Activated T-cell treated with anti-CD3 and anti-CD28 coated beads, Interleukin-2, amount 50 U/mL, for 72 hours (primary cell): ENCODE data around the gene B3GAT1. TPM values are rescaled to one million over a fixed set of nuclear protein-coding genes. Genes with fewer than 3 reads are reported as not detected.
A peak's percentile ranks its signal among the peaks of the same experiment; 100 is the strongest.
"Not testable (repeated sequence)": the region's sequence is repeated elsewhere in the genome, so short reads cannot be mapped to it uniquely, and the experiment has no call there.

Experiments
- ATAC-seq, 2 donors: fragments of 150-1000 bp; cut with Tn5 transposase; replicated peaks in 1 of 2; 2 replicates each; pipeline ENCODE4 v1.10.0; 2021; ENCODE audit warnings: moderate library complexity in 2 of 2, mild to moderate bottlenecking in 1 of 2
- DNase-seq, 2 donors: peaks; one replicate each; pipeline ENCODE4 v3.0.0; 2021 to 2022; ENCODE audit warnings: mixed read lengths in 1 of 2
- H3K27ac Mint-ChIP-seq: one replicate; pipeline ENCODE4 v1.8.0; 2022; ENCODE audit warnings: mild to moderate bottlenecking, moderate library complexity, mixed read lengths
- H3K27me3 Mint-ChIP-seq: one replicate; pipeline ENCODE4 v1.8.0; 2022; ENCODE audit warnings: low read depth, mixed read lengths
- H3K36me3 Mint-ChIP-seq, 2 donors: one replicate each; pipeline ENCODE4 v1.8.0; 2022; ENCODE audit warnings: mixed read lengths in 2 of 2, mild to moderate bottlenecking in 1 of 2; ENCODE audit not compliant: insufficient read depth in 2 of 2
- H3K4me1 Mint-ChIP-seq: one replicate; pipeline ENCODE4 v1.8.0; 2022; ENCODE audit warnings: low read depth, mixed read lengths
- H3K4me3 Mint-ChIP-seq, 2 donors: one replicate each; pipeline ENCODE4 v1.8.0; 2022; ENCODE audit warnings: mild to moderate bottlenecking in 2 of 2, mixed read lengths in 2 of 2, moderate library complexity in 2 of 2
- H3K9me3 Mint-ChIP-seq, 2 donors: one replicate each; pipeline ENCODE4 v1.8.0; 2022; ENCODE audit warnings: mixed read lengths in 2 of 2
- total RNA-seq, 2 donors: library from RNA; stranded (reverse); gene quantifications; one replicate each; pipeline ENCODE4 v1.2.3, GENCODE V29; 2022

B3GAT1 gene, protein sequence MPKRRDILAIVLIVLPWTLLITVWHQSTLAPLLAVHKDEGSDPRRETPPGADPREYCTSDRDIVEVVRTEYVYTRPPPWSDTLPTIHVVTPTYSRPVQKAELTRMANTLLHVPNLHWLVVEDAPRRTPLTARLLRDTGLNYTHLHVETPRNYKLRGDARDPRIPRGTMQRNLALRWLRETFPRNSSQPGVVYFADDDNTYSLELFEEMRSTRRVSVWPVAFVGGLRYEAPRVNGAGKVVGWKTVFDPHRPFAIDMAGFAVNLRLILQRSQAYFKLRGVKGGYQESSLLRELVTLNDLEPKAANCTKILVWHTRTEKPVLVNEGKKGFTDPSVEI
- total RNA-seq = under 1 TPM; 0.05 to 0.42 TPM

DNA sequence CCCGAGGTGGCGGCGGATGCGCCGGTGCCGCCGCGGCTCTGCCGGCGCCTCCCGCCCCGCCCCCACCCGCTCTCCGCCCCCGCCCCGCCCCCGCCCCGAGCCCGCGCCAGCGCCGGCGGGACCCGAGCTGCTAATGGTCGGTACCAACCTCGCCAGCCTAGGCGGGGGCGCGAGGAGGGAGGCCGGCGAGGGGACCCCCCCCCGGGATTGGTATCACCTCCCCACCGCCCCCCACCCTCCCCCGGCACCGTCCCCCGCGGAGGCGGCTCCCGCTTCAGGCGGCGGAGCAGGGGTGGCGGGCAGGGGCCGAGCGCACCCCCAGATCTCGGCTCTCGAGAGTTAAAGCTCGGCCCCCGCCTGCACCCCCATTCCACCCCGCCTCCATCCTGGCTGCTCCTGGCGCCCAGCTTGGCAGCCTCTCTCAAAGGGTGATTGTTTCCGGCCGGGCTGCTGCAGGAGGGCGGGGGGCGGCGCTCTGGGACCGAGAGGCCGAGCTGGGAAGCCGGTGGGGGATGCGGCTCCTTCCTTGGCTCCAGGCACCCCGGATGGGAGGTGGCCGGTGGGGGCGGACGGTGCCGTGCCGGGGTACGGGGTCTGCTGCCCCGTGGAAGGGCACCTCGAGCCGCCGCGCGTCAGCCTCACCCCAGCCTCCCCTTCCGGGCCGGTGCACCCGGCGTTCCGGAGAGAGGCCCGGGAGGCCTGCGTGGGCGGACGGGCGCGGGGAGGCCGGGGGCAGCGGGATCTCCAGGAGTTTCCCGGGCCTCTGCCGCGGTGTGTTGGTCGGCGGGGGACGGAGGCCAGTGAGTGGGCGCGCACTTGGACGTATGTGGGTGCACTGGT is at the start of gene B3GAT1:
Gene B3GAT1 (minus strand): TSS at position 40 of the 840 bp plus-strand sequence. CDS start 24,583 bp downstream, outside the sequence.
- Mint-ChIP-seq H3K4me3 (peak within 1 kb of the TSS; percentile 65 to 70), H3K4me1 (no peaks in the 10 kb centered on the region), H3K27ac (no peak within 1 kb of the TSS), H3K9me3 (no peaks in the 10 kb centered on the region), H3K27me3 (peaks cover 64% of the 10 kb centered on the region), H3K36me3 (no peaks in the 10 kb centered on the region)
- DNase-seq (peak; percentile 21 to 38), ATAC-seq (peak; percentile 44 to 57)

DNA sequence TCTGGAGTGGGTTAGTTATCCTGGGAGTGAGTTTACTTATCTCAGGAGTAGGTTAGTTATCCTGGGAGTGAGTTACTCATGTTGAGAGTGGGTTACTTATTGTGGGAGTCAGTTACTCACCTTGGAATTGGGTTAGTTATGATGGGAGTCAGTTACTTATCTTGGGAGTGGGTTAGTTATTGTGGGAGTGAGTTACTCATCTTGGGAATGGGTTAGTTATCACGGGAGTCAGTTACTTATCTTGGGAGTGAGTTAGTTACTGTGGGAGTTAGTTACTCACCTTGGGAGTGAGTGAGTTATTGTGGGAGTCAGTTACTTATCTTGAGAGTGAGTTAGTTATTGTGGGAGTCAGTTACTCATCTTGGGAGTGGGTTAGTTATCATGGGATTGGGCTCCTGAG is 49.6 kb upstream of the B3GAT1 start:
- Mint-ChIP-seq H3K4me3 (no peak overlapping the region), H3K27me3 (peaks cover 28% of the 10 kb centered on the region), H3K9me3 (peaks cover 7 to 8% of the 10 kb centered on the region in 2 donors), H3K36me3 (peaks cover 3% of the 10 kb centered on the region in 2 donors), H3K4me1 (no peaks in the 10 kb centered on the region), H3K27ac (no peak overlapping the region)
- ATAC-seq (no peak), DNase-seq (no peak)

DNA sequence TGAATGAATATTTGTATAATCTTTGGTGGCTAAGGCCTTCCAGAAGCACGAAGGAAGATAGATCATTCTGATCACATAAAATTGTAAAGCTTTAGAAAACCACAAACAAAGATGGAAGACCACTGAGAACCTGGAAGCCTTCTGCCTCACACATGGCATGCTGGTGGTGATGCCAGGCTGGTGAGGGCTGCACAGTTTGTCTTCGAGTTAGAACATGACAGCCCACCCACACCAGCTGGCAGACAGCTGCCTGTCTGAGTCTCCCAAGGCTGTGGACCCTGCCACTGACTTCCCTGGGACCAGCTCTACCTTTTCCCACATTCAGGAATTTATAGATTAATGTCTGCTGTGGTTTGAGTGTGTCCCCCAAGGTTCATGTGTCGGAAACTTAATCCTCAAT is 48.8 kb upstream of the B3GAT1 start:
- ATAC-seq = no peak
- Mint-ChIP-seq H3K9me3 (peaks cover 7 to 8% of the 10 kb centered on the region in 2 donors), H3K27ac (peak overlapping the region; percentile 12), H3K27me3 (peaks cover 28% of the 10 kb centered on the region), H3K4me3 (no peak overlapping the region), H3K36me3 (peaks cover 3% of the 10 kb centered on the region in 2 donors), H3K4me1 (no peaks in the 10 kb centered on the region)
- no peak for DNase-seq

DNA sequence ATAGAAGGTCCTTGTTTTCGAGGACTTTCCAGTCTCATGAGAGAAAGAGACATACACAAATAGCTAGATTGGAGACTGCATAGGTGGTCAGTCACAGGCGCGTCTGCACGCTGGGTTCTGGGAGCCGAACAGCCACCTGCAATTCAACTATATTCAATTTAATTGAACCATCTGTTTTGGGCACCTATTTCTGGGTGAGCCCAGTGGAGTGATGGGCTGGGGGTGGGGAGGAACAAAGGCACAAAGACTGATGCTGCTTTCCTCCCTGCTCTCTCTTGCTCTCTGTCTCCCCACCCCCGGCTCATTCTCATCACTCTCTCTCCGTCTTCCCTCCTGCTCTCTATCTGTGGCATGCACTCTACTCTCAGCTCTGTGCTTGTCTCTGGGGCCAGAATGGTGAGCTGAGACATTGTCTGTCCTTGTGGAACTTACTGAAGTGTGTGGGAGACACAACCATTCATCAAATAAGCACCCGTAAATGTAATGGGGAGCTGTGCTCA is 48.1 kb upstream of the B3GAT1 start:
- peaks cover 27% of the 10 kb centered on the region for H3K27me3 Mint-ChIP-seq
- DNase-seq (no peak), ATAC-seq (no peak)
- H3K27ac Mint-ChIP-seq = no peak overlapping the region
- H3K36me3 Mint-ChIP-seq = peaks cover 3% of the 10 kb centered on the region in 2 donors
- H3K4me1 Mint-ChIP-seq = no peaks in the 10 kb centered on the region
- no peak overlapping the region for H3K4me3 Mint-ChIP-seq
- H3K9me3 Mint-ChIP-seq = peaks cover 7 to 8% of the 10 kb centered on the region in 2 donors

DNA sequence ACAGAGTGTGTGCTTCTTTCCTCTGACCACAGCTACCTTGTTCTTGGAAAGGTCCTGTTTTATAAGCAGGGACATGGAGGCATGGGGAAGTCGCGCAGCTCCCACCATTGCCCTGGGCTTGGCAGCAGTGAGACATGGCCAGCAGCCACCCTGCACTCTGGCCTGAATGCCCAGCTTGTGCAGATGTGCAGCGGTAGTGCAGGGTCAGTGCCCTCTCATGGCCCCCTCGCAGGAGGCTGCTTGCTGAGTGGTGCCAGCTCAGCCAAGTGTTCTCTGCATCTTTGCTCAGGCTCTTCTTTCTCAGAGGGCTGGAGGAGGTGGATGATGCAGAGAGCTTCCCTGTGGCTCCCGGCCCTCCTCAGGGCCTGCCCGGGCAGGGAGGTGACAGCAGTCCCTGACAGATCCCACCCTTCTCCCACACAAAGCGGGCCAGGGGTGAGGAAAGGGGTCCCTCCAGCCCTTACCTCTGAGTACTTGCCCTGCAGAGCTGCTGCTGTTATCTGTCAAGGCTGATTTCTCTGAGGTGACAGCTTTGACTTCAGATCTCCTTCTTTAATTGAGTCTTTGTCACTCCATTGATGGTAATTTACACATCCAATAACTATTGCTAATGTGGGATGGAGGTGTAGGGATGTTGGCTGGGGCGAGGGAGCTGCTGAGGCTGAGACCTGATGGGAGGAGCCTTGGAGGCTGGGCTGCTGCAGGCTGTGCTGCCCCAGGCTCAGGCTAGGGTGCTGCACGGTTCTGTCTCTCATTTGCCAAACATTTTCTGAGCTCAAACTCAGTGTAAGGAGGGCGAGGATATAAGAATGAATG is 47.4 kb upstream of the B3GAT1 start:
- peaks cover 20% of the 10 kb centered on the region for H3K27me3 Mint-ChIP-seq
- ATAC-seq (no peak), DNase-seq (no peak)
- H3K27ac Mint-ChIP-seq = no peak overlapping the region
- peaks cover 7 to 10% of the 10 kb centered on the region in 2 donors for H3K9me3 Mint-ChIP-seq
- no peak overlapping the region for H3K4me3 Mint-ChIP-seq
- H3K4me1 Mint-ChIP-seq = no peaks in the 10 kb centered on the region
- H3K36me3 Mint-ChIP-seq = peaks cover 3% of the 10 kb centered on the region in 2 donors

DNA sequence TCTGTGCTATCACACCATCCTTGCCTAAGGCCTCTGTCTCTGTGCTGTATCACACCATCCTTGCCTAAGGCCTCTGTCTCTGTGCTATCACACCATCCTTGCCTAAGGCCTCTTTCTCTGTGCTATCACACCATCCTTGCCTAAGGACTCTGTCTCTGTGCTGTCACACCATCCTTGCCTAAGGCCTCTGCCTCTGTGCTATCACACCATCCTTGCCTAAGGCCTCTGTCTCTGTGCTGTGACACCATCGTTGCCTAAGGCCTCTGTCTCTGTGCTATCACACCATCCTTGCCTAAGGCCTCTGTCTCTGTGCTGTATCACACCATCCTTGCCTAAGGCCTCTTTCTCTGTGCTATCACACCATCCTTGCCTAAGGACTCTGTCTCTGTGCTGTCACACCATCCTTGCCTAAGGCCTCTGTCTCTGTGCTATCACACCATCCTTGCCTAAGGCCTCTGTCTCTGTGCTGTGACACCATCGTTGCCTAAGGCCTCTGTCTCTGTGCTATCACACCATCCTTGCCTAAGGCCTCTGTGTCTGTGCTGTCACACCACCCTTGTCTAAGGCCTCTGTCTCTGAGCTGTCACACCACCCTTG is 45.5 kb upstream of the B3GAT1 start:
- not testable (repeated sequence) for ATAC-seq, H3K36me3 Mint-ChIP-seq, DNase-seq, H3K4me3 Mint-ChIP-seq, H3K4me1 Mint-ChIP-seq, H3K27ac Mint-ChIP-seq
- Mint-ChIP-seq H3K9me3 (peaks cover 7 to 10% of the 10 kb centered on the region in 2 donors), H3K27me3 (peaks cover 19% of the 10 kb centered on the region)

DNA sequence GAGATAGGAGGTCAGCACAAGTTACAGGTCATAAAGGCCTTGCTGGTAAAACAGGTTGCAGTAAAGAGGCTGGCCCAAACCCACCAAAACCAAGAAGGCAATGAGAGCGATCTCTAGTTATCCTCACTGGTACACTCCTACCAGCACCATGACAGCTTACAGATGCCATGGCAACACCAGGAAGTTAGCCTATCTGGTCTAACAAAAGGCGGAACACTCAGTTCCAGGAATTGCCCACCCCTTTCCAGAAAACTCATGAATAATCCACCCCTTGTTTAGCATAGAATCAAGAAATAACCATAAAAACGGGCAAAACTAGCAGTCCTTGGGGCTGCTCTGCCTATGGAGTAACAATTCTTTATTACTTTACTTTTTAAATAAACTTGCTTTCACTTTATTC is 43.5 kb upstream of the B3GAT1 start:
- peaks cover 6% of the 10 kb centered on the region in 2 donors for H3K9me3 Mint-ChIP-seq
- no peaks in the 10 kb centered on the region for H3K4me1 Mint-ChIP-seq
- peaks cover 7% of the 10 kb centered on the region for H3K27me3 Mint-ChIP-seq
- DNase-seq (no peak), ATAC-seq (no peak)
- H3K4me3 Mint-ChIP-seq = no peak overlapping the region
- H3K36me3 Mint-ChIP-seq = peaks cover 3% of the 10 kb centered on the region in 2 donors
- H3K27ac Mint-ChIP-seq = no peak overlapping the region

DNA sequence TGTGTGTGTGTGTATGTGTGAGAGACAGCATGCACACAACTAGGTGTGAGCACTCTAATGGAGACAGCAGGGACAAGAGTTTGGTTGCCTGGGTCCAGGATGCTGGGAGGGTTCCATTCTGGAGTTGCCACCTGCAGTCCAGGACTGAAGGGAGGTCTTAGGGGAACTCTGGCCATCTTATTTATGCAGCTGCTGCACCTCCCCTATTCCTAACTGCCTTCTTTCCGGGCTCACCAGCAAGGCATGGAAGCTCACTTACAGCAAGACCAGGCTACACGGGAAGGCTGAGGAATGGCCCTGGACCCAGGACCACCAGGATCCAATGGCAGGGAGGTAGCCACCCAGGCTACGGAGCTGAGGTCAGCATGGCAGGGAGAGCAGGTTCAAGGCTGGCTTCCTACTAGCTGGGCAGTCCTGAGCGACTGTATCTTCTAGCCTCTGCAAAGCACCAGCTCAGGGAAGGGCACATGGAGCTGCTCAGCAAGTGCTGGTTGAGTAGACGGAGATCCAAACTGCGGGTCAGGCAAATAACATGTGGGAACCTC is 42.2 kb upstream of the B3GAT1 start:
- DNase-seq (no peak), ATAC-seq (no peak)
- Mint-ChIP-seq H3K4me3 (no peak overlapping the region), H3K4me1 (no peaks in the 10 kb centered on the region), H3K36me3 (peaks cover 3% of the 10 kb centered on the region in 2 donors), H3K27ac (no peak overlapping the region), H3K9me3 (peaks cover 3 to 6% of the 10 kb centered on the region in 2 donors), H3K27me3 (peaks cover 7% of the 10 kb centered on the region)

DNA sequence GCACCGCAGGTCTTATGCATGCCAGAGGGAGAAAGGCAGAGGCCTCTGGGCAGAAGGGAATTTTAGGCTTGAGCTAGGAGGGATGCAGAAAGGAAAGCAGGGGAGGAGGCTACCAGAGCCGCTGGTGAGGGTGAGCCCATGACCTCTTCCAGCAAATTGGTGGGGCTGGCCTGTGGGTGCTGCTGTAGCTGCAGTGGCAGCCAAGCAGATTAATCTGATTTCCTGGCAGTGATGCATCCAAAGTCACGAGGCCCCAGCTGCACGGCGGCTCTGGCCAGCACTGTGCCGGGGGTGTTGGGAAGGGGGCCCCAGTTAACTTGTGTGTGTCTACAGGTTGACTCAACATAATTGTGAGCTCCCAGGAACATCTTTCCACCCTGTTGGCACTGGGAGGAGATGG is 41.4 kb upstream of the B3GAT1 start:
- Mint-ChIP-seq H3K4me1 (no peaks in the 10 kb centered on the region), H3K4me3 (no peak overlapping the region), H3K27ac (no peak overlapping the region), H3K9me3 (peaks cover 3 to 4% of the 10 kb centered on the region in 2 donors), H3K36me3 (peaks cover 3% of the 10 kb centered on the region in 2 donors), H3K27me3 (peaks cover 7% of the 10 kb centered on the region)
- DNase-seq = no peak
- ATAC-seq = no peak

DNA sequence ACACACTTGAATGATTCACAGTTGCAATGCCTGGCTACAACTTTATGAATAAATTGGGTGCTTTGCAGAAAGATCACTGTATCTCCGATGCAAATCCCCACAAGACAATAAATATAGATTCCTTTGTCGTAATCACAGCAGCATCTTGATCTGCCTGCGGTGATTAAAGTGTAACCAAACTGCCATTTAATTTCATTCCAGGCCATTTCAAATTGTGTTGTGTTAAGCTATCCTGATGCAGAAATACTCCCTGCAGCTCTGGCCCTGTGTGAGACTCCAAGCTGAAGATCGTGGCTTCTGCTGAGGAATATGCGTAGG is 40.8 kb upstream of the B3GAT1 start:
- H3K27ac Mint-ChIP-seq = no peak overlapping the region
- H3K9me3 Mint-ChIP-seq = peaks cover 2 to 3% of the 10 kb centered on the region in 2 donors
- H3K27me3 Mint-ChIP-seq = peaks cover 7% of the 10 kb centered on the region

DNA sequence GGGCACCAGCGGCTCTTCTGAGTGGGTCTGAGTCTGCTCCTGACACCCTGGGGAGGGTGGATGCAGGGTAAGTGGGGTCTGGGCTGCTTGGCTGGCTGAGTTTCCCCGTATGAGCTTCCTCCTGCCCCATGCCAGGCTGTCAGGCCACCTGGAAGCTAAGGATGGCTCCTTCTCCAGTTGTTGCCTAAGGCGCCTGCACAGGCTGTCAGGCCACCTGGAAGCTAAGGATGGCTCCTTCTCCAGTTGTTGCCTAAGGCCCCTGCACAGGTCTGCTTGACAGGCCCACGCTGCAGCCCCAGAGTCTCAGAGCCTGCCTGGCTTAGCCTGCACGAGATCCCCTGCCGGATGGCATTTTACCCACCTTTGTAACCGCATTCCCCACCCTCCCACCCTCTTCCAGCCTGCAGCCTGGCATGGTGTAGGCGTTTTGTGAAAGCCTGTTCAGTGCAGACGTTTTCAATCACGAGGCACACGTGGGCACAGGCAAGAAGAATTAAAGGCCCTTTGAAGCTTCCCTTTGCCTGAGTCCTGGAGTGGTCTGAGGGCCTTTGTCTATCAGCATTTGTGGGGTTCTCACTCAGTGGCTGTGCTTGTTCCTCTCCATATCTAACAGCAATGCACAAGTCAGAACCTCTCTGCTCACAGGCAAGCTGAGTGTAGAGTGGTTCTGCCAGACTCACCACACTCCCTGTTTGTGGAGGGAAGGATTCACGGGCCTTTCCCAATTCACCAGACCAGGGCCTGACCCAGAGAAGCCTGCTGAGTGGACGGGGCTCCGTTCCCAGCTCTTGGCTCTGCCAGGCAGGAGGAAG is 40.2 kb upstream of the B3GAT1 start:
- peaks cover 7% of the 10 kb centered on the region for H3K27me3 Mint-ChIP-seq
- no peak overlapping the region for H3K27ac Mint-ChIP-seq
- H3K4me3 Mint-ChIP-seq = no peak overlapping the region
- peaks cover 0 to 2% of the 10 kb centered on the region in 2 donors for H3K36me3 Mint-ChIP-seq
- ATAC-seq (no peak), DNase-seq (no peak)
- no peaks in the 10 kb centered on the region for H3K4me1 Mint-ChIP-seq
- peaks cover 2% of the 10 kb centered on the region in 2 donors for H3K9me3 Mint-ChIP-seq

More for the DNA sequence above, 40.8 kb upstream of the B3GAT1 start:
- H3K36me3 Mint-ChIP-seq = peaks cover 0 to 3% of the 10 kb centered on the region in 2 donors
- H3K4me1 Mint-ChIP-seq = no peaks in the 10 kb centered on the region
- DNase-seq (no peak), ATAC-seq (no peak)
- no peak overlapping the region for H3K4me3 Mint-ChIP-seq
